ENCODE data around the gene TSACC.
"Not testable (repeated sequence)": the region's sequence is repeated elsewhere in the genome, so short reads cannot be mapped to it uniquely, and the experiment has no call there.

Gene TSACC

DNA sequence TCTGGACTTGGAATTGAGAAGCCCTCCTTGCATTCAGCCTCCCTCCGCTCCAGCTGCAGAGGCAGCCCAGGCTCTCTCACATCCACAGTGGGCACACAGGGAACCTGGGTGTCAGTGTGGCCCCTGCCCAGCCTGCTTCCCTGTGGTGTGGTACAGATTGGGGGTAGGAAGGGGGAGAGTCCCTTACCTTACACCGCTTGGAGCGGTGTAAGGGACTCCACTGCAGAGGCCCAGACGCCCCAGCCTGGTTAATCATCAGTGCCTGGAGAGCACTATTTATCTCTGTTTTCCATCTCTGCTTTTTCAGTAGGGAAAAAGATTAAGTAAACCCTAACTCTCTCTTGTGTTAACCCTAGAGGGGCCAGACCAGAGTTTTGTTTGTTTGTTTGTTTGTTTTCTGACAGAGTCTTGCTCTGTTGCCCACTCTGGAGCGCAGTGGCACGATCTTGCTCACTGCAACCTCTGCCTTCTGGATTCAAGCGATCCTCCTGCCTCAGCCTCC is 29.9 kb downstream of the TSACC start:
- H3K4me1 ChIP-seq (ENCODE audit: low read length): peaks cover 6% of the 10 kb centered on the region
- H3F3A ChIP-seq (ENCODE audit: insufficient read depth, low read length): 0 out of 2 replicates have a peak, but pooled peaks cover 5% of the 10 kb centered on the region
- DNase-seq: no peak
- no peak overlapping the region for H2AFZ ChIP-seq (ENCODE audit: low read length)
- H3K4me3 ChIP-seq (ENCODE audit: low read length): no peak overlapping the region
- no peak overlapping the region; the same call in 1 of the 2 replicates for H3K4me2 ChIP-seq (ENCODE audit: low read depth, low read length)
- H3K27me3 ChIP-seq (replicated peaks; ENCODE audit: insufficient read depth, low read length): peaks cover 32% of the 10 kb centered on the region
- TF ChIP-seq EZH2 (optimal IDR thresholded peaks at IDR 0.05; ENCODE audit: low read depth, low read length): no peak
- no peak for TF ChIP-seq EZH2phosphoT487 (IDR thresholded peaks at IDR 0.05; ENCODE audit: low read length)
- no peak for TF ChIP-seq CTCF (IDR thresholded peaks at IDR 0.05; ENCODE audit: low read length)
- H3K36me3 ChIP-seq (replicated peaks; ENCODE audit: insufficient read depth, low read length): no peaks in the 10 kb centered on the region
- H3K9ac ChIP-seq (ENCODE audit: low read length): no peak overlapping the region
- H4K20me1 ChIP-seq (ENCODE audit: insufficient read depth, low read length): no peaks in the 10 kb centered on the region
- H3K9me2 ChIP-seq (replicated peaks; ENCODE audit: insufficient read depth, low read length): no peaks in the 10 kb centered on the region
- H3K27ac ChIP-seq (ENCODE audit: low read length): no peak overlapping the region
- H3K9me3 ChIP-seq (replicated peaks; ENCODE audit: insufficient read depth, low read length): no peaks in the 10 kb centered on the region
- no peaks in the 10 kb centered on the region for H3K79me2 ChIP-seq (ENCODE audit: low read length)

DNA sequence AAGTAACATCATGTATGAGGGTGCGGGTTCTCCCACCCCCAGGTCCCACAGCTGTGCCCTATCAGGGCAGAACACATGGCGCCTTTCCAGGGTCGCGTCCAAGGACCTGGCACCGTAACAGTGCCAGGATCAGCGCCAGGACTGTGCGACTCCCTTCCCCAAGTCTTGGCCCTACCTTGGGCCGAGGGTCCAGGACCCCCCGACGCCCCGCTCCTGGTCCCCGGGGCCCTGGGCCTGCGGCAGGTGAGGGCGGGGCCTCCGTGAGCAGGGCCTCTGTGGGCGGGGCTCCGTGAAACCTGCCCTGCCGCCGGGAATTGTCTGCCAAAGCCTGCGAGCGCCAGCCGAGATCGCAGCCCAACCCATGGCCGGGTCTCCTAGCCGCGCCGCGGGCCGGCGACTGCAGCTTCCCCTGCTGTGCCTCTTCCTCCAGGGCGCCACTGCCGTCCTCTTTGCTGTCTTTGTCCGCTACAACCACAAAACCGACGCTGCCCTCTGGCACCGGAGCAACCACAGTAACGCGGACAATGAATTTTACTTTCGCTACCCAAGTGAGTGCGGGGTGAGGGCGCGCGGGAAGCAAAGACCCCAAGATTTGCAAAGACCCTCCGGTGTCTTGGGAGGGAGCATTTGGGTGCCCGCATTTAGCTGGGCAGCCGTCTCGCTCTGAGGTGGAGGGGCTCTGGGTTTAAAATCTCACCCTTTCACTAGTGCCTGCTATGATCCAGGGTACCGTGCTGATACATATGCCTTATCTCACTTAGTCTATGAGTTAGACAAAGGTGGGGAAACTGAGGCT is 30.8 kb downstream of the TSACC start, which contains the start of gene RHBG:
Gene RHBG, plus strand, starts transcription at position 323 of the 796 bp plus-strand sequence. Its CDS starts 39 bp downstream, at position 362.
- Histone ChIP-seq H3K36me3 (replicated peaks; ENCODE audit: insufficient read depth, low read length) (no peaks in the 10 kb centered on the region), H3K4me1 (ENCODE audit: low read length) (peaks cover 6% of the 10 kb centered on the region), H3K4me3 (ENCODE audit: low read length) (peak within 1 kb of the TSS; percentile 67), H3K79me2 (ENCODE audit: low read length) (no peaks in the 10 kb centered on the region), H3F3A (ENCODE audit: insufficient read depth, low read length) (0 out of 2 replicates have a peak, but pooled peaks cover 5% of the 10 kb centered on the region), H3K27ac (ENCODE audit: low read length) (no peak within 1 kb of the TSS), H3K27me3 (replicated peaks; ENCODE audit: insufficient read depth, low read length) (peaks cover 39% of the 10 kb centered on the region), H3K9ac (ENCODE audit: low read length) (peak within 1 kb of the TSS; percentile 32; the same call in 1 of the 2 replicates), H3K9me2 (replicated peaks; ENCODE audit: insufficient read depth, low read length) (no peaks in the 10 kb centered on the region), H3K4me2 (ENCODE audit: low read depth, low read length) (peak within 1 kb of the TSS; percentile 91), H3K9me3 (replicated peaks; ENCODE audit: insufficient read depth, low read length) (no peaks in the 10 kb centered on the region), H2AFZ (ENCODE audit: low read length) (peak within 1 kb of the TSS; percentile 73), H4K20me1 (ENCODE audit: insufficient read depth, low read length) (no peaks in the 10 kb centered on the region)
- TF ChIP-seq CTCF (IDR thresholded peaks at IDR 0.05; ENCODE audit: low read length) (no peak), EZH2 (optimal IDR thresholded peaks at IDR 0.05; ENCODE audit: low read depth, low read length) (no peak), EZH2phosphoT487 (IDR thresholded peaks at IDR 0.05; ENCODE audit: low read length) (no peak)
- DNase-seq: peak; percentile 71

GRCh38 chr1:156369685-156370286 is 31.5 kb downstream of the TSACC start:
- H3K4me1 ChIP-seq (ENCODE audit: low read length); H4K20me1 ChIP-seq (ENCODE audit: insufficient read depth, low read length); H3K9me2 ChIP-seq (replicated peaks; ENCODE audit: insufficient read depth, low read length); DNase-seq; H3K27ac ChIP-seq (ENCODE audit: low read length); H3K9ac ChIP-seq (ENCODE audit: low read length); H3K4me3 ChIP-seq (ENCODE audit: low read length); H3K79me2 ChIP-seq (ENCODE audit: low read length); H2AFZ ChIP-seq (ENCODE audit: low read length); H3K9me3 ChIP-seq (replicated peaks; ENCODE audit: insufficient read depth, low read length); H3K36me3 ChIP-seq (replicated peaks; ENCODE audit: insufficient read depth, low read length); H3F3A ChIP-seq (ENCODE audit: insufficient read depth, low read length): not testable (repeated sequence)
- Histone ChIP-seq H3K4me2 (ENCODE audit: low read depth, low read length) (peak overlapping the region; percentile 91; the same call in 1 of the 2 replicates), H3K27me3 (replicated peaks; ENCODE audit: insufficient read depth, low read length) (peaks cover 42% of the 10 kb centered on the region)
